Myocyte (in vitro differentiated cells): Measurements from ENCODE around the gene NPIPA8. TPM values are rescaled to one million over a fixed set of nuclear protein-coding genes. Genes with fewer than 3 reads are reported as not detected.
"Not testable (repeated sequence)": the region's sequence is repeated elsewhere in the genome, so short reads cannot be mapped to it uniquely, and the experiment has no call there.

ENCODE experiments used
- DNase-seq: peaks from one replicate; pipeline ENCODE4 v3.0.0-alpha.2; 2012; ENCODE audit warnings: low read depth
- microRNA-seq: library from miRNA; unstranded; fragments of <30 nt; microRNA quantifications from one replicate; pipeline ENCODE4, GENCODE V29; 2016
- total RNA-seq: library from RNA; depleted of rRNA; stranded (reverse); fragments of >200 nt; gene quantifications from 2 replicates; pipeline ENCODE4 v1.2.3, GENCODE V29; 2014

NPIPA8 gene
- total RNA-seq, 1 donor from 2014 or later = not detected

DNA sequence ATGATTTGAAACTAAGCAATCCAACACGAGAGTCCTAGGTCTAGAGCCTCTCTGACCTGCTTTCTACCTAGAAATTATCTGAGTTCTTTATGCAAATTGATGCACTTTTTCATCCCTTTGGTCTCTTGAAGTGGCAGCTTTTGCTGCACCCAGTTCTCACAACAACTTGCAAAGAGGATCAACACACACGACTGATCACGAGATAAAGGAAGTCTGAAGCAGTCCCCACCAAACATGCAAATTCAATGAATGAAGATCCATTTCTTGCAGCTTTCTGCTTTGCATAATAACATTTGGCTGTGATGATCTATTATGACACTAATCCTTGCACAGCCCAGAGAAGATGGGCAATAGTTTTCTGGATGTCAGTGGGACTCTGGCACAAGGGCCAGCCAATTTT is 56.2 kb downstream of the NPIPA8 start:
- DNase-seq = not testable (repeated sequence)

DNA sequence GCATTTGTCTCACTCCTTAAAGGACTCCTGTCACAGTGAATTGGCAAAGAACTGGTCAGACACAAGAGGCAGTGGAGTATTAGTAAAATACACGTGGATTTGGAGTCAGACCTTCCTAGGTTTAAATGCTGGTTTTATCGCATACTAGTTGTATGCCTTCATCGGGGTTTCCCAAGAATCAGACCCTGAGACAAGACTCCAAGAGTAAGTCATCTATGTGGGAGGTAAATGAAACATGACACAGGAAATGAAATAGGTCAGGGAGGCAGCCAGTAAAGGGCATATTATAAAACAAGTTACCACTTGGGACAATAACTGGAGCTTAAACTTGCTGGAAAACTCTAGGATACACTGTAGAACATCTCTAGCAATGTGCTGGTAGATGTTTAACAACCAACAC is 59.8 kb downstream of the NPIPA8 start:
- DNase-seq = not testable (repeated sequence)

- DNase-seq = not testable (repeated sequence)
Measured at GRCh38 chr16:18270171-18270570, 66.4 kb downstream of the NPIPA8 start.

Small RNAs within 50 kb of the gene (microRNA-seq; reads per million reads assigned to microRNA genes)
- gene MIR6511A4 (not detected), gene MIR6770-3 (not detected)

Other genes with a start within 250 kb of the NPIPA8 start
- 136 and 150 TPM in 2 replicates for gene NOMO2, start 225.4 kb upstream of the NPIPA8 start, total RNA-seq